A673 (cell line): ENCODE measurements around the gene STAT5B.

ENCODE experiments used
- CTCF ChIP-seq: fragments of 300-800, 200-600 bp; sonication (generic); conservative IDR thresholded peaks from 2 replicates; pipeline ENCODE4 v1.5.1; 2017; ENCODE audit warnings: low read depth, mild to moderate bottlenecking, antibody characterized with exemption, low read length, moderate library complexity, mixed read lengths
- EZH2 ChIP-seq: fragments of 200-600 bp; sonication (generic); IDR thresholded peaks from 2 replicates; pipeline ENCODE4 v1.6.1; 2017; ENCODE audit warnings: borderline replicate concordance, low read depth, mild to moderate bottlenecking, mixed read lengths, antibody characterized with exemption, low read length; ENCODE audit not compliant: poor library complexity, severe bottlenecking

- no peak for TF ChIP-seq CTCF
- TF ChIP-seq EZH2, result no peak
These were observed 32.3 kb upstream of the STAT5B start for GRCh38 chr17:42308446-42308845.
